NCI-H2081 treated with DMSO at 0.1 percent for 48 hours (cell line): ENCODE results near the gene INPP5A.
"Not testable (repeated sequence)": the region's sequence is repeated elsewhere in the genome, so short reads cannot be mapped to it uniquely, and the experiment has no call there.

ENCODE experiments used
- DNase-seq: peaks from one replicate; lab custom pipeline; 2025; lab: John Stamatoyannopoulos, UW

Gene INPP5A

GRCh38 chr10:132725202-132725601 lies 187.6 kb downstream of the INPP5A start:
- DNase-seq = no peak

GRCh38 chr10:132726194-132726593 lies 188.6 kb downstream of the INPP5A start:
- DNase-seq = no peak

GRCh38 chr10:132726951-132727350 lies 189.4 kb downstream of the INPP5A start:
- no peak for DNase-seq

- DNase-seq = no peak
Observed at GRCh38 chr10:132727411-132727810, 189.8 kb downstream of the INPP5A start.

GRCh38 chr10:132728321-132728720 lies 190.7 kb downstream of the INPP5A start:
- DNase-seq = no peak

GRCh38 chr10:132728741-132729140 lies 191.2 kb downstream of the INPP5A start:
- DNase-seq = no peak

GRCh38 chr10:132729810-132730572 lies 192.4 kb downstream of the INPP5A start:
- no peak for DNase-seq

- DNase-seq = no peak
Observed at GRCh38 chr10:132730573-132730953, 193.0 kb downstream of the INPP5A start.

- DNase-seq = no peak
Observed at GRCh38 chr10:132732518-132732917, 194.9 kb downstream of the INPP5A start.

- no peak for DNase-seq
Observed at GRCh38 chr10:132733926-132734325, 196.3 kb downstream of the INPP5A start.

GRCh38 chr10:132735341-132735775 lies 197.8 kb downstream of the INPP5A start:
- DNase-seq = no peak

GRCh38 chr10:132735923-132736391 lies 198.4 kb downstream of the INPP5A start:
- DNase-seq = no peak

- no peak for DNase-seq
Observed at GRCh38 chr10:132737390-132738048, 199.9 kb downstream of the INPP5A start.

GRCh38 chr10:132738454-132739224 lies 201.1 kb downstream of the INPP5A start:
- DNase-seq = no peak

- no peak for DNase-seq
Observed at GRCh38 chr10:132739225-132739613, 201.6 kb downstream of the INPP5A start.

GRCh38 chr10:132740588-132740987 lies 203.0 kb downstream of the INPP5A start:
- DNase-seq = no peak

- DNase-seq = no peak
Observed at GRCh38 chr10:132742167-132742836, 204.7 kb downstream of the INPP5A start.

GRCh38 chr10:132742837-132743194 lies 205.2 kb downstream of the INPP5A start:
- no peak for DNase-seq

GRCh38 chr10:132743196-132743924 lies 205.8 kb downstream of the INPP5A start:
- DNase-seq = not testable (repeated sequence)

GRCh38 chr10:132743925-132744490 lies 206.4 kb downstream of the INPP5A start:
- no peak for DNase-seq

GRCh38 chr10:132744839-132745238 lies 207.3 kb downstream of the INPP5A start:
- DNase-seq = no peak
